ENCODE results near the gene CHRND.
"Not testable (repeated sequence)": the region's sequence is repeated elsewhere in the genome, so short reads cannot be mapped to it uniquely, and the experiment has no call there.

The CHRND gene

GRCh38 chr2:232525199-232525598 lies 761 bp upstream of the CHRND start:
- no peak for DNase-seq (ENCODE audit: low read depth in 2 of 2)

- DNase-seq (ENCODE audit: low read depth in 2 of 2), result no peak
These were observed 497 bp downstream of the CHRND start for GRCh38 chr2:232526372-232526941.

GRCh38 chr2:232527905-232528470 lies 2.0 kb downstream of the CHRND start:
- DNase-seq (ENCODE audit: low read depth in 2 of 2), result no peak

- no peak for DNase-seq (ENCODE audit: low read depth in 2 of 2)
These were observed 2.9 kb downstream of the CHRND start for GRCh38 chr2:232528746-232529460.

GRCh38 chr2:232529806-232530547 lies 4.0 kb downstream of the CHRND start:
- DNase-seq (ENCODE audit: low read depth in 2 of 2), result no peak

GRCh38 chr2:232530626-232531260 lies 4.8 kb downstream of the CHRND start:
- DNase-seq (ENCODE audit: low read depth in 2 of 2), result no peak

GRCh38 chr2:232532419-232532818 lies 6.5 kb downstream of the CHRND start:
- DNase-seq (ENCODE audit: low read depth in 2 of 2), result no peak

- DNase-seq (ENCODE audit: low read depth in 2 of 2), result not testable (repeated sequence)
These were observed 6.9 kb downstream of the CHRND start for GRCh38 chr2:232532821-232533220.

GRCh38 chr2:232533944-232534710 lies 8.2 kb downstream of the CHRND start:
- no peak for DNase-seq (ENCODE audit: low read depth in 2 of 2)

GRCh38 chr2:232534940-232535651 lies 9.1 kb downstream of the CHRND start:
- DNase-seq (ENCODE audit: low read depth in 2 of 2), result no peak

- DNase-seq (ENCODE audit: low read depth in 2 of 2), result no peak
These were observed 10.0 kb downstream of the CHRND start for GRCh38 chr2:232535761-232536530.

- DNase-seq (ENCODE audit: low read depth in 2 of 2), result no peak
These were observed 11.1 kb downstream of the CHRND start for GRCh38 chr2:232537079-232537478.

GRCh38 chr2:232537499-232537898 lies 11.5 kb downstream of the CHRND start:
- DNase-seq (ENCODE audit: low read depth in 2 of 2), result no peak

- no peak for DNase-seq (ENCODE audit: low read depth in 2 of 2)
These were observed 12.7 kb downstream of the CHRND start for GRCh38 chr2:232538671-232539070.

GRCh38 chr2:232539298-232540231 lies 13.6 kb downstream of the CHRND start, which contains the start of gene CHRNG:
Gene CHRNG (plus strand): TSS chr2:232539692. CDS start chr2:232539748, 56 bp downstream.
- DNase-seq (ENCODE audit: low read depth in 2 of 2), result no peak

- DNase-seq (ENCODE audit: low read depth in 2 of 2), result no peak
These were observed 14.6 kb downstream of the CHRND start for GRCh38 chr2:232540441-232541041.

GRCh38 chr2:232541195-232541960 lies 15.4 kb downstream of the CHRND start:
- no peak for DNase-seq (ENCODE audit: low read depth in 2 of 2)

Measured in activated CD4-positive, alpha-beta T cell treated with anti-CD3 and anti-CD28 coated beads for 24 hours (primary cell).